Parathyroid adenoma (tissue), 2 donors: ENCODE measurements around the gene HLCS.
A peak's percentile ranks its signal among the peaks of the same experiment; 100 is the strongest.

Experiments used
- H2AFZ ChIP-seq: fragments of 300-600 bp; sonication (generic); one replicate; pipeline ENCODE4 v1.7.0; 2017; ENCODE audit warnings: antibody characterized with exemption, mild to moderate bottlenecking
- H3K27ac ChIP-seq: fragments of 300-600 bp; sonication (generic); one replicate; pipeline ENCODE4 v1.7.0; 2017
- H3K27me3 ChIP-seq: fragments of 300-600 bp; sonication (generic); one replicate; pipeline ENCODE4 v1.7.0; 2017; ENCODE audit warnings: low read length; ENCODE audit not compliant: control insufficient read depth, insufficient read depth
- H3K36me3 ChIP-seq: fragments of 300-600 bp; sonication (generic); one replicate; pipeline ENCODE4 v1.7.0; 2017; ENCODE audit warnings: low read length; ENCODE audit not compliant: control insufficient read depth, insufficient read depth
- H3K4me1 ChIP-seq: fragments of 300-600 bp; sonication (generic); one replicate; pipeline ENCODE4 v1.7.0; 2017; ENCODE audit warnings: control low read depth
- H3K4me2 ChIP-seq: fragments of 300-600 bp; sonication (generic); one replicate; pipeline ENCODE4 v1.7.0; 2017; ENCODE audit warnings: low read length
- H3K4me3 ChIP-seq: fragments of 300-600 bp; sonication (generic); one replicate; pipeline ENCODE4 v1.7.0; 2017; ENCODE audit warnings: low read depth, low read length
- H3K79me2 ChIP-seq: fragments of 300-600 bp; sonication (generic); one replicate; pipeline ENCODE4 v1.7.0; 2017; ENCODE audit warnings: control low read depth
- H3K9ac ChIP-seq: fragments of 300-600 bp; sonication (generic); one replicate; pipeline ENCODE4 v1.7.0; 2017; ENCODE audit warnings: mild to moderate bottlenecking
- H3K9me3 ChIP-seq: fragments of 300-600 bp; sonication (generic); one replicate; pipeline ENCODE4 v1.7.0; 2017; ENCODE audit warnings: low read length; ENCODE audit not compliant: control insufficient read depth
- TF ChIP-seq, protein P1 (sequence below): fragments of 300-600 bp; sonication (generic); IDR thresholded peaks from one replicate; pipeline ENCODE4 v1.7.0; 2017; ENCODE audit warnings: antibody characterized with exemption, mild to moderate bottlenecking
- donor health status: primary hyperparathyroidism.

HLCS gene

DNA sequence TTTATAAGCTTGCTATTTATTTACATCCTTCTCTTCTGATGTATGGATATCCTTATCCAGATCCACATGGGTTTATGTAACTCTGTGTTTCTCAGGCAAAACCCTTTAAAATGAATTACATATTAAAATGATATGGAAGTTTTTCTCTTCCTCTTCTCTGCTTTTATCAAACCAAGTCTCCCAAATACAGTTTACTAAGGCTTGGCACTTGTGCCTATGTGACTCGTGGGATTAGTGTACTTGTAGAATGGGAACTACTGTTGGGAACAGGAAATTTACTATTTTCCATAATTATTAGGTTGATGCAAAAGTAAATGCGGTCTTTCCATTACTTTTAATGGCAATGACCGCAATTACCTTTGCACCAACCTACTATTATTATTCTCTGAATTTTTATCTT lies 252.7 kb downstream of the HLCS start:
- Histone ChIP-seq H3K9me3 (no peaks in the 10 kb centered on the region), H3K27ac (no peak overlapping the region), H3K79me2 (no peaks in the 10 kb centered on the region), H3K4me1 (no peaks in the 10 kb centered on the region), H3K27me3 (no peaks in the 10 kb centered on the region), H3K4me2 (no peak overlapping the region), H2AFZ (no peak overlapping the region), H3K36me3 (no peaks in the 10 kb centered on the region), H3K9ac (no peak overlapping the region), H3K4me3 (no peak overlapping the region)
- TF ChIP-seq, protein P1, sequence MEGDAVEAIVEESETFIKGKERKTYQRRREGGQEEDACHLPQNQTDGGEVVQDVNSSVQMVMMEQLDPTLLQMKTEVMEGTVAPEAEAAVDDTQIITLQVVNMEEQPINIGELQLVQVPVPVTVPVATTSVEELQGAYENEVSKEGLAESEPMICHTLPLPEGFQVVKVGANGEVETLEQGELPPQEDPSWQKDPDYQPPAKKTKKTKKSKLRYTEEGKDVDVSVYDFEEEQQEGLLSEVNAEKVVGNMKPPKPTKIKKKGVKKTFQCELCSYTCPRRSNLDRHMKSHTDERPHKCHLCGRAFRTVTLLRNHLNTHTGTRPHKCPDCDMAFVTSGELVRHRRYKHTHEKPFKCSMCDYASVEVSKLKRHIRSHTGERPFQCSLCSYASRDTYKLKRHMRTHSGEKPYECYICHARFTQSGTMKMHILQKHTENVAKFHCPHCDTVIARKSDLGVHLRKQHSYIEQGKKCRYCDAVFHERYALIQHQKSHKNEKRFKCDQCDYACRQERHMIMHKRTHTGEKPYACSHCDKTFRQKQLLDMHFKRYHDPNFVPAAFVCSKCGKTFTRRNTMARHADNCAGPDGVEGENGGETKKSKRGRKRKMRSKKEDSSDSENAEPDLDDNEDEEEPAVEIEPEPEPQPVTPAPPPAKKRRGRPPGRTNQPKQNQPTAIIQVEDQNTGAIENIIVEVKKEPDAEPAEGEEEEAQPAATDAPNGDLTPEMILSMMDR: no peak

DNA sequence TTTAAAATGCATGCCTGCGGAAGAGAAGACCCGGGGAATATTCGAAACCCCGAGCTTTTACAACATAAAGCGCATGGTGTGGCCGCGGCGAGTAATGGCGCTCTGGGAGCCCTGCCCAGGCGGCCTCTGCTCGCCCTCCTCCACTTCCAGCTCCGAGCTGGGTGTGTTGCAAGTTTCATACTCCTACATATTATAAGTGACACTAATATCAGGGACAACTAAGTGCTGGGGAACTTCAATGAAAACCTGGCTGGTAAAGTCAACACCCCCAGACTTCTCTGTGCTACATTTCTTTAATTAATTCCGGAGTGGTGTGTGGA lies 255.8 kb downstream of the HLCS start:
- Histone ChIP-seq H3K4me3 (no peak overlapping the region), H3K79me2 (no peaks in the 10 kb centered on the region), H2AFZ (no peak overlapping the region), H3K4me2 (no peak overlapping the region), H3K9ac (no peak overlapping the region), H3K36me3 (no peaks in the 10 kb centered on the region), H3K27me3 (peaks cover 12% of the 10 kb centered on the region), H3K27ac (no peak overlapping the region), H3K9me3 (no peaks in the 10 kb centered on the region), H3K4me1 (no peaks in the 10 kb centered on the region)
- TF ChIP-seq, protein P1: no peak

DNA sequence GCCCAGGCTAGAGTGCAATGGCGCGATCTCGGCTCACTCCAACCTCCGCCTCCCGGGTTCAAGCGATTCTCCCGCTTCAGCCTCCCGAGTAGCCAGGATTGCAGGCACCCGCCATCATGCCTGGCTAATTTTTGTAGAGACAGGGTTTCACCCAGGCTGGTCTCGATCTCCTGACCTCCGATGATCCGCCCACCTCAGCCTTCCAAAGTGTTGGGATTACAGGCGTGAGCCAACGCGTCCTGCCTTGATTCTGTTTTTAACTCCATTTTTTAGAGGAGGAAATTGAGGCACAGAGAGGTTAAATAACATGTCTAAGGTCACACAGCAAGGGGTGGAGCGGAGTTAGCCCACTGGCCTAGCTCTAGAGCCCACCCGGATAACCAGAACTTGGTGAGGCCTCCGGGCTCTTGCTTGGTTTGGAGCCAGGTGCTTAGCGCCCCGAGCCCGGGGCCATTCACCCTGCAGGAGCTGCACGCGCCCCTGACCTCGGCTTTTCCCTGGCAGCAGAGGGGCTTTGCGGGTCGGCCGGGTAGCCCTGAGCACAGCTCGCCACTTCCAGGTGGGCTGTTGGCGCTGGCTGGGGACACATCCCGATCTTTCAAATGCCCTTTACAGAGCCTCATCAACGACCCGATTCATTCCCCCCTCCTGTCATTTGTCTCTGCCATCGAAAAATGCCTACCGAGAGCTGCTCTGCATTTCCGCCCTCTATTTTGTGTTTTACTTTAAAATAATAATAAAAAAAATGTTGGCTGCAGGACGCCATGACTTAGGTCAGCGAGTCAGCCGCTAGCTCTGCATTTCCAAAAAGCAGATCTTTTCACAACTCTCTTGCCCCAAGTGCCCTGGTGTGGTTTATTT lies 256.4 kb downstream of the HLCS start:
- Histone ChIP-seq H3K4me2 (no peak overlapping the region), H3K79me2 (no peaks in the 10 kb centered on the region), H3K9me3 (no peaks in the 10 kb centered on the region), H3K27ac (no peak overlapping the region), H3K9ac (no peak overlapping the region), H3K4me1 (no peaks in the 10 kb centered on the region), H3K4me3 (no peak overlapping the region), H3K27me3 (peaks cover 12% of the 10 kb centered on the region), H3K36me3 (no peaks in the 10 kb centered on the region), H2AFZ (no peak overlapping the region)
- TF ChIP-seq, protein P1: no peak

DNA sequence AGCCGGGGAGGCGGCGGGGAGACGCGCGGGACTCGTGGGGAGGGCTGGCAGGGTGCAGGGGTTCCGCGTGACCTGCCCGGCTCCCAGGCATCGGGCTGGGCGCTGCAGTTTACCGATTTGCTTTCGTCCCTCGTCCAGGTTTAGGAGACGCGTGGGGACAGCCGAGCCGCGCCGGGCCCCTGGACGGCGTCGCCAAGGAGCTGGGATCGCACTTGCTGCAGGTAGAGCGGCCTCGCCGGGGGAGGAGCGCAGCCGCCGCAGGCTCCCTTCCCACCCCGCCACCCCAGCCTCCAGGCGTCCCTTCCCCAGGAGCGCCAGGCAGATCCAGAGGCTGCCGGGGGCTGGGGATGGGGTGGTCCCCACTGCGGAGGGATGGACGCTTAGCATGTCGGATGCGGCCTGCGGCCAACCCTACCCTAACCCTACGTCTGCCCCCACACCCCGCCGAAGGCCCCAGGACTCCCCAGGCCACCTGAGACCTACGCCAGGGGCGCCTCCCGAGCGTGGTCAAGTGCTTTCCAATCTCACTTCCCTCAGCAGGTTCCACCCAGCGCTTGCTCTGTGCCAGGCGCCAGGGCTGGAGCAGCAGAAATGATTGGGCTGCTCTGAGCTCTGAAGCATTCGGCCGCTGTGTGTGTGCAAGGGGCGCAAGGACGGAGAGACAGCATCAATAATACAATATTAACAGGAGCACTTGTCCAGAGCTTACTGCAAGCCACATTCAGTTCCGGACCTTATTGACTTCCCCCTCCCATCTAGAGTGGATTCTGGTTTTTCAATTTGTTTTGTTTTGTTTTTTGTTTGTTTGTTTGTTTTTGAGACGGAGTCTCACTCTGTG lies 257.2 kb downstream of the HLCS start:
- Histone ChIP-seq H3K4me3 (no peak overlapping the region), H3K4me2 (peak overlapping the region; percentile 54), H3K27ac (no peak overlapping the region), H3K36me3 (no peaks in the 10 kb centered on the region), H3K79me2 (no peaks in the 10 kb centered on the region), H3K9me3 (no peaks in the 10 kb centered on the region), H2AFZ (peak overlapping the region; percentile 22), H3K9ac (no peak overlapping the region), H3K4me1 (no peaks in the 10 kb centered on the region), H3K27me3 (peaks cover 12% of the 10 kb centered on the region)
- TF ChIP-seq, protein P1: no peak
